Suprapubic skin (tissue), 4 donors: ENCODE data around the gene CCDC54. TPM values are rescaled to one million over a fixed set of nuclear protein-coding genes. Genes with fewer than 3 reads are reported as not detected.

Experiments
- DNase-seq, 2 donors: peaks; one replicate each; pipeline ENCODE4 v3.0.0-alpha.2; 2019; ENCODE audit warnings: low spot score in 2 of 2
- H3K27ac ChIP-seq: fragments of 200-600 bp; sonication (generic); one replicate; pipeline ENCODE4 v1.5.1; 2019
- H3K27me3 ChIP-seq: fragments of 200-600 bp; sonication (generic); one replicate; pipeline ENCODE4 v1.5.1; 2019
- H3K36me3 ChIP-seq: fragments of 200-600 bp; sonication (generic); one replicate; pipeline ENCODE4 v1.5.1; 2019
- H3K4me1 ChIP-seq: fragments of 200-600 bp; sonication (generic); one replicate; pipeline ENCODE4 v1.5.1; 2019
- H3K4me3 ChIP-seq: fragments of 200-600 bp; sonication (generic); one replicate; pipeline ENCODE4 v1.5.1; 2019; ENCODE audit warnings: mild to moderate bottlenecking
- H3K9me3 ChIP-seq: fragments of 200-600 bp; sonication (generic); one replicate; pipeline ENCODE4 v1.5.1; 2019
- CTCF ChIP-seq, 2 donors: fragments of 200-600 bp in 1 of 2; fragments of 450-650 bp in 1 of 2; sonication (generic) in 1 of 2; IDR thresholded peaks; one replicate each; pipeline ENCODE4 v1.5.1; 2016 to 2019; ENCODE audit warnings: antibody characterized with exemption in 2 of 2, mild to moderate bottlenecking in 1 of 2, moderate library complexity in 1 of 2
- EP300 ChIP-seq: sonication (generic); formaldehyde crosslinking; IDR thresholded peaks from one replicate; pipeline ENCODE4 v1.6.1; 2017; ENCODE audit warnings: antibody characterized with exemption
- POLR2A ChIP-seq, 2 donors: fragments of 450-650 bp; IDR thresholded peaks; one replicate each; pipeline ENCODE4 v1.6.1; 2017; ENCODE audit warnings: antibody characterized with exemption in 2 of 2, mild to moderate bottlenecking in 2 of 2, moderate library complexity in 2 of 2
- POLR2AphosphoS5 ChIP-seq, 3 donors: sonication (generic); formaldehyde crosslinking; IDR thresholded peaks; one replicate each; pipeline ENCODE4 v1.6.1; 2017; ENCODE audit warnings: antibody characterized with exemption in 3 of 3
- WGBS: methylation state at CpG from one replicate; pipeline ENCODE4 v1.1.5; 2018; 5-methylcytosine and 5-hydroxymethylcytosine counted together
- total RNA-seq, 4 donors: library from RNA; depleted of rRNA; stranded (reverse); fragments of >200 nt; gene quantifications; one replicate each; pipeline ENCODE4 v1.1.0, GENCODE V29; 2016

CCDC54 gene
- total RNA-seq, 4 donors from 2014 or later = not detected

GRCh38 chr3:107411056-107411455, 33.8 kb downstream of the CCDC54 start:
- H3K4me3 ChIP-seq = no peak overlapping the region
- no peak for DNase-seq
- no peaks in the 10 kb centered on the region for H3K27me3 ChIP-seq
- H3K27ac ChIP-seq = no peak overlapping the region
- no peaks in the 10 kb centered on the region for H3K4me1 ChIP-seq
- no peaks in the 10 kb centered on the region for H3K36me3 ChIP-seq
- TF ChIP-seq EP300 = no peak
- no peak for TF ChIP-seq POLR2AphosphoS5 (IDR thresholded peaks at IDR 0.05)
- no peak for TF ChIP-seq POLR2A (IDR thresholded peaks at IDR 0.05)
- TF ChIP-seq CTCF (IDR thresholded peaks at IDR 0.05) = no peak
- no peaks in the 10 kb centered on the region for H3K9me3 ChIP-seq

- H3K27me3 ChIP-seq = no peaks in the 10 kb centered on the region
- H3K4me3 ChIP-seq = no peak overlapping the region
- TF ChIP-seq CTCF (IDR thresholded peaks at IDR 0.05) (no peak), POLR2AphosphoS5 (IDR thresholded peaks at IDR 0.05) (no peak), POLR2A (IDR thresholded peaks at IDR 0.05) (no peak), EP300 (no peak)
- no peaks in the 10 kb centered on the region for H3K9me3 ChIP-seq
- no peak for DNase-seq
- no peak overlapping the region for H3K27ac ChIP-seq
- H3K4me1 ChIP-seq = no peaks in the 10 kb centered on the region
- WGBS = 64% methylated on average over 2 of the region's 2 CpGs
- H3K36me3 ChIP-seq = no peaks in the 10 kb centered on the region
Observed at GRCh38 chr3:107411779-107412178, 34.5 kb downstream of the CCDC54 start.

GRCh38 chr3:107412376-107412775, 35.1 kb downstream of the CCDC54 start:
- TF ChIP-seq CTCF (IDR thresholded peaks at IDR 0.05) (no peak), POLR2AphosphoS5 (IDR thresholded peaks at IDR 0.05) (no peak), POLR2A (IDR thresholded peaks at IDR 0.05) (no peak), EP300 (no peak)
- Histone ChIP-seq H3K4me1 (no peaks in the 10 kb centered on the region), H3K4me3 (no peak overlapping the region), H3K27me3 (no peaks in the 10 kb centered on the region), H3K9me3 (no peaks in the 10 kb centered on the region), H3K27ac (no peak overlapping the region), H3K36me3 (no peaks in the 10 kb centered on the region)
- no peak for DNase-seq
- WGBS = 59% methylated on average over 3 of the region's 3 CpGs

- H3K4me3 ChIP-seq = no peak overlapping the region
- no peak for TF ChIP-seq POLR2AphosphoS5 (IDR thresholded peaks at IDR 0.05)
- no peak for TF ChIP-seq EP300
- TF ChIP-seq POLR2A (IDR thresholded peaks at IDR 0.05) = no peak
- no peak for TF ChIP-seq CTCF (IDR thresholded peaks at IDR 0.05)
- H3K27ac ChIP-seq = no peak overlapping the region
- no peaks in the 10 kb centered on the region for H3K4me1 ChIP-seq
- no peaks in the 10 kb centered on the region for H3K36me3 ChIP-seq
- no peaks in the 10 kb centered on the region for H3K27me3 ChIP-seq
- H3K9me3 ChIP-seq = no peaks in the 10 kb centered on the region
- DNase-seq = no peak
- WGBS = 98% methylated on average over 6 of the region's 6 CpGs
Observed at GRCh38 chr3:107413264-107413663, 36.0 kb downstream of the CCDC54 start.

- TF ChIP-seq POLR2A (IDR thresholded peaks at IDR 0.05) = no peak
- no peak for TF ChIP-seq POLR2AphosphoS5 (IDR thresholded peaks at IDR 0.05)
- no peak for TF ChIP-seq CTCF (IDR thresholded peaks at IDR 0.05)
- no peak for TF ChIP-seq EP300
- no peaks in the 10 kb centered on the region for H3K9me3 ChIP-seq
- no peaks in the 10 kb centered on the region for H3K4me1 ChIP-seq
- WGBS = 96% methylated on average over 1 of the region's 1 CpG
- no peak for DNase-seq
- no peak overlapping the region for H3K4me3 ChIP-seq
- no peak overlapping the region for H3K27ac ChIP-seq
- no peaks in the 10 kb centered on the region for H3K36me3 ChIP-seq
- H3K27me3 ChIP-seq = no peaks in the 10 kb centered on the region
Observed at GRCh38 chr3:107414325-107414964, 37.2 kb downstream of the CCDC54 start.
